Smooth muscle cell of the pulmonary artery (primary cell): ENCODE measurements around the gene ANXA8L1. TPM values are rescaled to one million over a fixed set of nuclear protein-coding genes. Genes with fewer than 3 reads are reported as not detected.

Experiments
- total RNA-seq: library from RNA; depleted of rRNA; stranded (reverse); fragments of >200 nt; gene quantifications from 2 replicates; pipeline ENCODE4 v1.2.3, GENCODE V29; 2014

The ANXA8L1 gene
- total RNA-seq = not detected in 2 replicates

GRCh38 chr10:46375406-46375805 lies at the start of gene ANXA8L1:
TSS of gene ANXA8L1 (plus strand) at chr10:46375776. CDS start at chr10:46375852, 76 bp downstream.

Other genes with a start within 250 kb of the ANXA8L1 start
- gene ANTXRL, start 88.8 kb upstream of the ANXA8L1 start, total RNA-seq = not detected in 2 replicates
- 0.07 and 0.10 TPM in 2 replicates for gene NPY4R, start 90.2 kb downstream of the ANXA8L1 start, total RNA-seq
- gene GPRIN2, start 180.9 kb downstream of the ANXA8L1 start, total RNA-seq = 0.07 TPM in 1 of 2 replicates, not detected in the other
- 0.17 and 0.20 TPM in 2 replicates for gene SYT15, start 203.4 kb downstream of the ANXA8L1 start, total RNA-seq